ENCODE measurements around the gene TTLL4. TPM values are rescaled to one million over a fixed set of nuclear protein-coding genes. Genes with fewer than 3 reads are reported as not detected.

The TTLL4 gene
- total and polyA plus RNA-seq, 2 donors (not counting 1 experiment from before 2014, with no cell fraction given), result 21.2 to 33.8 TPM

DNA sequence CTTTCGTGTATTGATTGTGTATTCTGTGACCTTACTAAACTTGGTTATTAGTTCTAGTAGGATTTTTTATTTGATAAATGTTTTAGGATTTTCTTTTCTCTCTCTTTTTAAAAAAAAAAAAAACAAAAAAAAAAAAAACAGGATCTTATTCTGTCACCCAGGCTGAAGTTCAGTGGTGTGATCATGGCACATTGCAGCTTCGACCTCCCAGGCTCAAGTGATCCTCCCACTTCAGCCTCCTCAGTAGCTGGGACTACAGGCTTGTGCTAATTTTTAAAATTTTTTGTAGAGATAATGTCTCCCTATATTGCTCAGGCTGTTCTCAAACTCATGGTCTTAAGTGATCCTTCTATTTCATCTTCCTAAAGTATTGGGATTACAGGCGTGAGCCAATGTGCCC, 19.0 kb downstream of the TTLL4 start:
- Histone ChIP-seq H3K27ac (ENCODE audit: low read length in 2 of 2) (no peak overlapping the region), H4K20me1 (ENCODE audit: control insufficient read depth, insufficient read depth, low read length, poor library complexity, severe bottlenecking) (peaks cover 5% of the 10 kb centered on the region), H3K9me3 (ENCODE audit: control extremely low read depth in 1 of 3, control insufficient read depth in 2 of 3, insufficient read depth in 1 of 3, low read length in 2 of 3) (peaks cover 3 to 26% (median 11%) of the 10 kb centered on the region in 3 donors), H3K4me2 (replicated peaks; ENCODE audit: low read depth, low read length, poor library complexity, severe bottlenecking) (no peak overlapping the region), H3K79me2 (ENCODE audit: control insufficient read depth, insufficient read depth, low read length) (peaks cover 34% of the 10 kb centered on the region), H3K4me3 (ENCODE audit: control extremely low read depth in 1 of 5, extremely low read depth in 1 of 5, insufficient read depth in 1 of 5, low read depth in 2 of 5, low read length in 4 of 5) (no peak overlapping the region), H2AFZ (ENCODE audit: insufficient read depth, low read depth, low read length, poor library complexity, severe bottlenecking) (no peak overlapping the region), H3K36me3 (replicated peaks in 1 of 2; ENCODE audit: control extremely low read depth in 1 of 2, control insufficient read depth in 1 of 2, extremely low read depth in 1 of 2, insufficient read depth in 2 of 2, low read length in 1 of 2) (peaks cover 0 to 8% of the 10 kb centered on the region in 2 experiments), H3K4me1 (ENCODE audit: control insufficient read depth in 2 of 2, insufficient read depth in 2 of 2, low read length in 2 of 2) (peaks cover 4 to 6% of the 10 kb centered on the region in 2 donors), H3K9ac (ENCODE audit: low read length) (no peak overlapping the region), H3K27me3 (replicated peaks in 1 of 4; ENCODE audit: control extremely low read depth in 1 of 4, control insufficient read depth in 3 of 4, insufficient read depth in 4 of 4, low read length in 3 of 4) (no peaks in the 10 kb centered on the region)
- peaks cover 3% of the 10 kb centered on the region for H3K9me3 Mint-ChIP-seq (ENCODE audit: insufficient read depth)
- TF ChIP-seq, protein P1, sequence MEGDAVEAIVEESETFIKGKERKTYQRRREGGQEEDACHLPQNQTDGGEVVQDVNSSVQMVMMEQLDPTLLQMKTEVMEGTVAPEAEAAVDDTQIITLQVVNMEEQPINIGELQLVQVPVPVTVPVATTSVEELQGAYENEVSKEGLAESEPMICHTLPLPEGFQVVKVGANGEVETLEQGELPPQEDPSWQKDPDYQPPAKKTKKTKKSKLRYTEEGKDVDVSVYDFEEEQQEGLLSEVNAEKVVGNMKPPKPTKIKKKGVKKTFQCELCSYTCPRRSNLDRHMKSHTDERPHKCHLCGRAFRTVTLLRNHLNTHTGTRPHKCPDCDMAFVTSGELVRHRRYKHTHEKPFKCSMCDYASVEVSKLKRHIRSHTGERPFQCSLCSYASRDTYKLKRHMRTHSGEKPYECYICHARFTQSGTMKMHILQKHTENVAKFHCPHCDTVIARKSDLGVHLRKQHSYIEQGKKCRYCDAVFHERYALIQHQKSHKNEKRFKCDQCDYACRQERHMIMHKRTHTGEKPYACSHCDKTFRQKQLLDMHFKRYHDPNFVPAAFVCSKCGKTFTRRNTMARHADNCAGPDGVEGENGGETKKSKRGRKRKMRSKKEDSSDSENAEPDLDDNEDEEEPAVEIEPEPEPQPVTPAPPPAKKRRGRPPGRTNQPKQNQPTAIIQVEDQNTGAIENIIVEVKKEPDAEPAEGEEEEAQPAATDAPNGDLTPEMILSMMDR (IDR thresholded peaks at IDR 0.05), result no peak
- no peak for TF ChIP-seq EZH2 (IDR thresholded peaks at IDR 0.05; ENCODE audit: borderline replicate concordance, insufficient read depth, low read depth, low read length, poor library complexity, severe bottlenecking)
- peaks cover 13% of the 10 kb centered on the region for H3K4me1 Mint-ChIP-seq
- no peak overlapping the region for H3K27ac Mint-ChIP-seq
- ChIA-PET CTCF (no interaction called here), POLR2A (no interaction called here)
- 80% methylated on average over 1 of the region's 3 CpGs for WGBS (ENCODE audit: insufficient coverage)
- no peaks in the 10 kb centered on the region for H3K27me3 Mint-ChIP-seq
- no peak overlapping the region for H3K4me3 Mint-ChIP-seq
- intact Hi-C loops (cut with micrococcal nuclease), result no loop called here
- ATAC-seq (ENCODE audit: low read depth), result no peak
- DNase-seq, result no peak

DNA sequence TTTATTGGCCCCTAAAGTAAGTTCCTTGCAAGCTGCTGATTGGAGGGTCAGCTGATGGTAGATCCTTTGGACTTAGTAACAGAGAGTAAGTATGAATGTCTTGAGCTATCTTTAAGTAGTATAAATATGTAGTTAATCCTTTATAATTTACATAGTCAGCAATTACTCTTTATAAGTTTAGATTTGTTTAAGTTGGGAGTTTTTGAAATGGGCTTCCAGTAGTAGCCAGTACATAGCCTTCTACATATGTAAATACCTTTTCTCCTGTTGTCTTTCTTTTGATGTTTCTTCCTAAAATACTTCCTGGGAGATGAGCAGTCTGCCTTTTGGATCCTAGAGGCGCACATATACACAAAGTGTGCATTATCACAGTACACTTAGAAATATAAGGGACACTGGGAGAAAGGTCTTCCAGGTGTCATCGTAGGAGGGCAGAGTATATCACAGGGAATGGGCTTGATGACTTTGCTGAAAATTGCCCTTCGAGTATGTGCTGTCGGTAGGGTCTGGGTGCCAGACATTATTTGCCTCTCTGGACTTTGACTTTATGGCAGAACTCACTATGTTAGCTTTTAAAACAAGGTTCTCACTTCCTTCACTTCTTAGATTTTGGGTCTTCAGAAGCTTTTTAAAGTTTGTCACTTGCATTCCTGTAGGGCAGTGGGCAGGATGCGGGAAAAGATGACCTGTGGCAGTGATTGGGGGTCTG, 21.6 kb downstream of the TTLL4 start:
- Mint-ChIP-seq H3K4me3 (no peak overlapping the region), H3K27me3 (no peaks in the 10 kb centered on the region), H3K4me1 (peaks cover 13% of the 10 kb centered on the region), H3K9me3 (ENCODE audit: insufficient read depth) (peaks cover 3% of the 10 kb centered on the region), H3K27ac (no peak overlapping the region)
- ChIA-PET POLR2A (interaction anchor here (0.6 kb wide), 1 partner anchor 128 kb away, joined by 6 read pairs; no protein-coding TSS in a partner anchor), CTCF (interaction anchor here (0.9 to 1.2 kb wide), 2 partner anchors 21 to 144 kb away, joined by 3 read pairs; no protein-coding TSS in a partner anchor)
- Histone ChIP-seq H3K79me2 (ENCODE audit: control insufficient read depth, insufficient read depth, low read length) (peaks cover 27% of the 10 kb centered on the region), H4K20me1 (ENCODE audit: control insufficient read depth, insufficient read depth, low read length, poor library complexity, severe bottlenecking) (peaks cover 5% of the 10 kb centered on the region), H3K4me2 (replicated peaks; ENCODE audit: low read depth, low read length, poor library complexity, severe bottlenecking) (no peak overlapping the region), H3K4me1 (ENCODE audit: control insufficient read depth in 2 of 2, insufficient read depth in 2 of 2, low read length in 2 of 2) (peaks cover 4 to 6% of the 10 kb centered on the region in 2 donors), H3K36me3 (replicated peaks in 1 of 2; ENCODE audit: control extremely low read depth in 1 of 2, control insufficient read depth in 1 of 2, extremely low read depth in 1 of 2, insufficient read depth in 2 of 2, low read length in 1 of 2) (peaks cover 3 to 5% of the 10 kb centered on the region in 2 experiments), H3K9me3 (ENCODE audit: control extremely low read depth in 1 of 3, control insufficient read depth in 2 of 3, insufficient read depth in 1 of 3, low read length in 2 of 3) (peaks cover 0 to 4% (median 3%) of the 10 kb centered on the region in 3 donors), H3K27me3 (replicated peaks in 1 of 4; ENCODE audit: control extremely low read depth in 1 of 4, control insufficient read depth in 3 of 4, insufficient read depth in 4 of 4, low read length in 3 of 4) (no peaks in the 10 kb centered on the region), H3K9ac (ENCODE audit: low read length) (no peak overlapping the region), H3K4me3 (ENCODE audit: control extremely low read depth in 1 of 5, extremely low read depth in 1 of 5, insufficient read depth in 1 of 5, low read depth in 2 of 5, low read length in 4 of 5) (no peak overlapping the region), H3K27ac (ENCODE audit: low read length in 2 of 2) (no peak overlapping the region), H2AFZ (ENCODE audit: insufficient read depth, low read depth, low read length, poor library complexity, severe bottlenecking) (no peak overlapping the region)
- intact Hi-C loops (cut with micrococcal nuclease), result no loop called here
- TF ChIP-seq, protein P1 (IDR thresholded peaks at IDR 0.05), result no peak
- TF ChIP-seq EZH2 (IDR thresholded peaks at IDR 0.05; ENCODE audit: borderline replicate concordance, insufficient read depth, low read depth, low read length, poor library complexity, severe bottlenecking), result no peak
- DNase-seq, result no peak
- 100% methylated on average over 3 of the region's 5 CpGs for WGBS (ENCODE audit: insufficient coverage)
- no peak for ATAC-seq (ENCODE audit: low read depth)
